ENCODE measurements around the gene LRCH1.

LRCH1 gene

DNA sequence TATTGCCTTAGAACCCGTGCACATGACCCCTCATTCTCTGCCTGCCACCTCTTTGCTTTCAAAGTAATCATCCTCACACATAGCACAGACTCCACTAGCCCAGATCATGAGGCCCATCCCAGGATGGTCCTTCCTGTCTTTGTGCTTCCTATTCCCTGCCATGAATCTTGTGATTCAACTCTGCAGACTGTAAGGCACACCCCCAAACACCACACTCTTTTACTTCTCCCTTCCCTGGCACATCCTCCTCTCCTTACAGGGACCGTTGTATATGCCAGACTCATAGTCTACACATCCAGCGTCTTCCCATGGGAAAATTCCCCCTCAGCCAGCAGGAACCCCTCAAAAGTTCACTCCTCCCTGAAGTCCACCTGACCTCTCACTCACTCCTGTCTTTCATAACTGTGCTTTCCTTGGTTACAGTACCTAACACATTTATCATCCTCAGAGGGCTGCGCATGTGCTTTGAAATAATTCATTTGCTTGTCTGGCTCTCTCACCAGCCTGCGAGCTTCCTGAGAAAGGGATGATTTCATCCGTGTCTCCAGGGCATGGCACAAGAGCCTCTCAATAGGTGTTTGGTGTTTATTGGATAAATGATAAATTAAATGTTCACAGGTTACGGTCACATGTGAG, 26.8 kb upstream of the LRCH1 start:
- H3K4me3 ChIP-seq (ENCODE audit: low read depth, low read length), result no peak overlapping the region
- no peak for DNase-seq (ENCODE audit: low read depth)
- TF ChIP-seq, protein P1, sequence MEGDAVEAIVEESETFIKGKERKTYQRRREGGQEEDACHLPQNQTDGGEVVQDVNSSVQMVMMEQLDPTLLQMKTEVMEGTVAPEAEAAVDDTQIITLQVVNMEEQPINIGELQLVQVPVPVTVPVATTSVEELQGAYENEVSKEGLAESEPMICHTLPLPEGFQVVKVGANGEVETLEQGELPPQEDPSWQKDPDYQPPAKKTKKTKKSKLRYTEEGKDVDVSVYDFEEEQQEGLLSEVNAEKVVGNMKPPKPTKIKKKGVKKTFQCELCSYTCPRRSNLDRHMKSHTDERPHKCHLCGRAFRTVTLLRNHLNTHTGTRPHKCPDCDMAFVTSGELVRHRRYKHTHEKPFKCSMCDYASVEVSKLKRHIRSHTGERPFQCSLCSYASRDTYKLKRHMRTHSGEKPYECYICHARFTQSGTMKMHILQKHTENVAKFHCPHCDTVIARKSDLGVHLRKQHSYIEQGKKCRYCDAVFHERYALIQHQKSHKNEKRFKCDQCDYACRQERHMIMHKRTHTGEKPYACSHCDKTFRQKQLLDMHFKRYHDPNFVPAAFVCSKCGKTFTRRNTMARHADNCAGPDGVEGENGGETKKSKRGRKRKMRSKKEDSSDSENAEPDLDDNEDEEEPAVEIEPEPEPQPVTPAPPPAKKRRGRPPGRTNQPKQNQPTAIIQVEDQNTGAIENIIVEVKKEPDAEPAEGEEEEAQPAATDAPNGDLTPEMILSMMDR (IDR thresholded peaks at IDR 0.05; ENCODE audit: insufficient read depth, low read depth, low read length, missing control alignments), result no peak

DNA sequence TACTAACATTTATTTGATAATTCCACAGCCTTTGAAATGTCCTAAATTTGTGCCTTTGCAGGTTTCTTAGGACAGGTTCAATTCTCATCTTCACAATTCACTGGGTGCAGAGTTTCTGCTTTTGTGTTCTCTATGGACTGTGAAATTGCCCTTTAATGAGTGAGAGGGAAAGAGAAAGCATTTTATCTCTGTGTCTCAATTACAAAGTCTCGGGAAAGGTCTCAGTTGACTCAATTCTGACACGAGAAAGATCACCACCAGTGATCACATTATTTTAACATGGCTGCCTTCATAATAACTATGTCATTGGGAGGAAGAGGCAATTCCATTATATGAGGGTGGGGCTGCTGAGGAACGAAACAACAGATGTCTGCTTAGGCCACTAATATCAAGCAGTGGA, 26.2 kb upstream of the LRCH1 start:
- no peak overlapping the region for H3K4me3 ChIP-seq (ENCODE audit: low read depth, low read length)
- TF ChIP-seq, protein P1 (IDR thresholded peaks at IDR 0.05; ENCODE audit: insufficient read depth, low read depth, low read length, missing control alignments), result no peak
- peak; percentile 30 for DNase-seq (ENCODE audit: low read depth)

DNA sequence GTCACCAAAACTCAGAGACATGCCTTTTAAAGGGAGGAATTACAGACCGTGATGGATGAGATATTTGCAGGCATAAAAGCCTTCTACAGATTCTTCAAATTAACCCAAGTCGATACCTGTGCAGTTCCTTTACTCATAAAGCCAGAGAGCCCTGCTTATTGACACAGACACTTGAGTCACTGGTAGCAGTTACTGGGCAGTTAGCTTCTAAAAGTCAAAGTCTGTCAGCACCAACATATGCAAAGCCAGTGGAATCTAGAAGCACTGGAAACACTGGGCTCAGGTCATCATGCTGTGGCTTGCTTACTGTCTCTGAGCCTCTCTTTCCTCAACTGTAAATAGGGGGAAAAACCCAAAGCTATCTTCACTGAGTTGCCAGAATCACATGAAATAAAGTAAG, 25.7 kb upstream of the LRCH1 start:
- TF ChIP-seq, protein P1 (IDR thresholded peaks at IDR 0.05; ENCODE audit: insufficient read depth, low read depth, low read length, missing control alignments), result no peak
- no peak for DNase-seq (ENCODE audit: low read depth)
- no peak overlapping the region for H3K4me3 ChIP-seq (ENCODE audit: low read depth, low read length)

DNA sequence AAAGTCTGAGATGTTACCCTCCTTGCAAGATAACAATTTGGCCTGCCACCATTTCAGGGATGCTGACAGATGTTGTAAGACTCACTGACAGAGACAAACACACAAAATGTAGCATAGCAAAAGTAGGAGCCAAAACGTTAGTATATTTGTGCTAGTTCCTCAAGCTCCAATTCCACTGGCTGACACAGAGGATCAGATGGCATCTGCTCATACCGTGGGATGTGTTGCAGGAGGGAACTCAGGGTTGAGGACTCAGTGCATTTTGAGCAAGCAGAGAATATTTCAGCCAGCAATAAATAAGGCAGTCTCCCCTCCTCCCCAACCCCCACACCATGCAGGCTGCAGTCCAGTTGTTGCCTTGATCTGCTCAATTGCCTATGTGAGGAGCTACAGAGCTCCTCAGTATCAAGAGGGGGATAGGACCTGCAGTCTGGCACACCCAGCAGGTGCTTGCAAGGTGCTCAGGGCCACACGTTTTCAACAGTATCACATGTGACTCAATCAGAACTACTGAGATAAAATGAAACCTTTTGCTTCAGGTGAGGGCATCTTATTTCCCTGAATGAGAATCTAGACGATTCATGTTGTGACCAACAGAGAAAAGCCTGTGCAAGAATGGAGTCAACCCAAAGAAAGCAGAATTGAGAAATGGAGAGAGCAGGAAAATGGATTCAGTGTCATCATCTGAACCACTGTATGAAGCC, 23.6 kb upstream of the LRCH1 start:
- H3K4me3 ChIP-seq (ENCODE audit: low read depth, low read length), result no peak overlapping the region
- DNase-seq (ENCODE audit: low read depth), result peak; percentile 48
- TF ChIP-seq, protein P1 (IDR thresholded peaks at IDR 0.05; ENCODE audit: insufficient read depth, low read depth, low read length, missing control alignments), result no peak

DNA sequence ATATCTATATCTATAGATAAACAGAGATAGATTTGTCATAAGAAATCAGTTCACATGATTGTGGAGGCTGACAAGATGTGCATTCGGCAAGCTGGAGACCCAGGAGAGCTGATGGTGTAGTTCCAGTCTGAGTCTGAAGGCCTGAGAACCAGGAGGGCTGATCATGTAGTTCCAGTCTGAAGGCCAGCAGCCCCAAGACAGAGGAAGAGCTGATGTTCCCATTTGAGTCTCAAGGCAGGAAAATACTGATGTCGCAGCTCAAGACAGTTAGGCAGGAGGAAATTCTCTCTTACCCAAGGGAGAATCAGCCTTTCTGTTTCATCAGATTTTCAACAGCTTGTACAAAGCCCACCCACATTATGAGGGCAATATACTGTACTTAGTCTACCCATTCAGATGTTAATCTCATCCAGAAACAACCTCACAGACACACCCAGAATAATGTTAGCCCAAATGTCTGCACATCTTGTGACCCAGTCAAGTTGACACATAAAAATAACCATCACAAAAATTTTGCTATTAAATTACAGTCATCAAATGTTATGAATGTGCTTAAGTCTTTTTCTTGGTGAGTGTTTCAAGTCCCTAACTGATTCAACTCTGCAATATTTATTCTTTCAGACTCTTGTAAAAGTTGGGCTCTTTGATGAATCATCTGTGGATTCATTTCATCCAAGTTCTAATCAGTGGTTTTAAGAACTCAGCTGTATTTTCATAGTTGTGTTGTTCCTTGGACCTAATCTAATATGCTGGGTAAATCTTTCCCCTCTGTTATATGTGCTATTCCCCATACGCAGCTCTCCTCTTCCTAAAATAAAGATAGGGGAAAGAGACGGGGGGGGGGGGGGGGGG, 22.7 kb upstream of the LRCH1 start:
- DNase-seq (ENCODE audit: low read depth), result no peak
- no peak overlapping the region for H3K4me3 ChIP-seq (ENCODE audit: low read depth, low read length)
- TF ChIP-seq, protein P1 (IDR thresholded peaks at IDR 0.05; ENCODE audit: insufficient read depth, low read depth, low read length, missing control alignments), result no peak

DNA sequence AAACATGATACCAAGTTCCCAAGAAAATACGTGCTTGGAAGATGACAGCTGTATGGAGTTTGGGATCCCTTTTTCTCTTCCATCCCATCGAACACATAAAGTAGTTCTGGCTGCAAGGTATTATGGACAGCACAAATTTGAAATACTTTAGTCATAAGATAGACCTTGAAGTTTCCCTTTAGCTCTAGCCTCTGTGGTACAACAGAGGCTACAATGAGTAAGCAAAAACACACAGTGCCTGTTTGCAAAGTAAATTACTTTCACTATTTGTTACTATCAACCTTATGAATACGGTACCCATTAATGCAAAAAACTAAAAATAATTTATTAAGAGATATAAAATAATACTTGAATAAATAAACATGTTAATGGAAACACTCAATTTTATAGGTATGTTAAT, 21.0 kb upstream of the LRCH1 start:
- no peak overlapping the region for H3K4me3 ChIP-seq (ENCODE audit: low read depth, low read length)
- TF ChIP-seq, protein P1 (IDR thresholded peaks at IDR 0.05; ENCODE audit: insufficient read depth, low read depth, low read length, missing control alignments), result no peak
- DNase-seq (ENCODE audit: low read depth), result no peak
